RWPE2 (cell line): Measurements from ENCODE around the gene ABHD11.

Source experiments
- ATAC-seq: fragments of 200-7000 bp; cut with Tn5 transposase; 3 replicates; pipeline ENCODE4 v1.9.1; 2021; ENCODE audit warnings: low read depth
- DNase-seq: peaks from one replicate; pipeline ENCODE4 v3.0.0-alpha.2; 2020; ENCODE audit warnings: low spot score
- H3K27ac ChIP-seq: fragments of 450-650 bp; 2 replicates; pipeline ENCODE4 v1.5.1; 2017; ENCODE audit warnings: mild to moderate bottlenecking; ENCODE audit not compliant: poor library complexity, severe bottlenecking
- H3K27me3 ChIP-seq: fragments of 250-450 bp; sonication (Bioruptor Pico); 2 replicates; pipeline ENCODE4 v1.5.1; 2021; ENCODE audit warnings: mild to moderate bottlenecking, moderate library complexity; ENCODE audit not compliant: insufficient read depth, poor library complexity, severe bottlenecking
- H3K36me3 ChIP-seq: fragments of 250-450 bp; sonication (Bioruptor Pico); 2 replicates; pipeline ENCODE4 v1.5.1; 2020; ENCODE audit warnings: low read depth, mild to moderate bottlenecking, moderate library complexity
- H3K4me1 ChIP-seq: fragments of 250-450 bp; sonication (Bioruptor Pico); 2 replicates; pipeline ENCODE4 v1.5.1; 2021; ENCODE audit warnings: mild to moderate bottlenecking, moderate library complexity; ENCODE audit not compliant: insufficient read depth, poor library complexity, severe bottlenecking
- H3K4me3 ChIP-seq: fragments of 250-450 bp; sonication (Bioruptor Pico); 2 replicates; pipeline ENCODE4 v1.5.1; 2021; ENCODE audit warnings: mild to moderate bottlenecking, moderate library complexity; ENCODE audit not compliant: severe bottlenecking
- H3K9me3 ChIP-seq: fragments of 250-450 bp; sonication (Bioruptor Pico); 2 replicates; pipeline ENCODE4 v1.5.1; 2021; ENCODE audit warnings: mild to moderate bottlenecking, moderate library complexity; ENCODE audit not compliant: severe bottlenecking
- TF ChIP-seq, protein P1 (sequence below): fragments of 450-650 bp; IDR thresholded peaks from one replicate; pipeline ENCODE4 v1.5.1; 2017; ENCODE audit warnings: mild to moderate bottlenecking, moderate library complexity; ENCODE audit not compliant: poor library complexity, severe bottlenecking

ABHD11 gene

DNA sequence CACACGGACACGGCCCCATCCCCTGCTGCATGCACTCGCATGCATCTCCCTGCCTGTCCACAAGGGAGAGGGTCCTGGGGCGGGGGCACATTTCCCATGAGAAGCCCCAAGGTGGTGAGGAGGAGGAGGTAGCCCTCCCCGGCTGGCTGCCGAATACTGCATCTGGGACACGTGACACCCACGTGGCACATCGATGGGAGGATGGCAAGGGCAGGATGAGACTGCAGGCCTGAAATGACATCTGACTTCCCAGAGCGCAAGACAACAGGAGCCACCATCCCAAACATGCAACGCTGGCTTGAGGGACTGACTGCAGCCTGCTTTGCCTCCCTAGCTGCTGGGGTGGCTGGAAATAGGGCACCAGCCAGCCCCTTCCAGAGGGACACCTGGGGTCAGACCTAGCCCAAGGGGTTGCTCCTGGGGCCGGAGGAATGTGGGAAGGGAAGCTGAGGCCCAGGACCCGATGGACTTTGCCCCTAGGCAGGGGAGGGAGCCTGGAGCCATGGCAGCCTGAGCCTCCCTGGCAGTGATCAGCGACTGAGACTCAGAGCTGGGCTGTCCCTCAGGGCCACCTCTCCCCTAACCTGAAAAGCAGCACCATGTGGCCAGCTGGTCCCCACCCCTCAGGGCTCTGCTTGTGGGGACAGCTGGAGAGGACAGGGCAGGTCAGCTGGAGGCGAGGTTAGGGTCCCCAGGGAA, 39.1 kb downstream of the ABHD11 start:
- no peak overlapping the region for H3K4me3 ChIP-seq
- TF ChIP-seq, protein P1, sequence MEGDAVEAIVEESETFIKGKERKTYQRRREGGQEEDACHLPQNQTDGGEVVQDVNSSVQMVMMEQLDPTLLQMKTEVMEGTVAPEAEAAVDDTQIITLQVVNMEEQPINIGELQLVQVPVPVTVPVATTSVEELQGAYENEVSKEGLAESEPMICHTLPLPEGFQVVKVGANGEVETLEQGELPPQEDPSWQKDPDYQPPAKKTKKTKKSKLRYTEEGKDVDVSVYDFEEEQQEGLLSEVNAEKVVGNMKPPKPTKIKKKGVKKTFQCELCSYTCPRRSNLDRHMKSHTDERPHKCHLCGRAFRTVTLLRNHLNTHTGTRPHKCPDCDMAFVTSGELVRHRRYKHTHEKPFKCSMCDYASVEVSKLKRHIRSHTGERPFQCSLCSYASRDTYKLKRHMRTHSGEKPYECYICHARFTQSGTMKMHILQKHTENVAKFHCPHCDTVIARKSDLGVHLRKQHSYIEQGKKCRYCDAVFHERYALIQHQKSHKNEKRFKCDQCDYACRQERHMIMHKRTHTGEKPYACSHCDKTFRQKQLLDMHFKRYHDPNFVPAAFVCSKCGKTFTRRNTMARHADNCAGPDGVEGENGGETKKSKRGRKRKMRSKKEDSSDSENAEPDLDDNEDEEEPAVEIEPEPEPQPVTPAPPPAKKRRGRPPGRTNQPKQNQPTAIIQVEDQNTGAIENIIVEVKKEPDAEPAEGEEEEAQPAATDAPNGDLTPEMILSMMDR: no peak
- no peaks in the 10 kb centered on the region for H3K27me3 ChIP-seq
- peaks cover 67% of the 10 kb centered on the region for H3K36me3 ChIP-seq
- no peaks in the 10 kb centered on the region for H3K4me1 ChIP-seq
- DNase-seq (no peak), ATAC-seq (no peak; the same call in 2 of the 3 replicates)
- H3K9me3 ChIP-seq: no peaks in the 10 kb centered on the region
- H3K27ac ChIP-seq: no peak overlapping the region

DNA sequence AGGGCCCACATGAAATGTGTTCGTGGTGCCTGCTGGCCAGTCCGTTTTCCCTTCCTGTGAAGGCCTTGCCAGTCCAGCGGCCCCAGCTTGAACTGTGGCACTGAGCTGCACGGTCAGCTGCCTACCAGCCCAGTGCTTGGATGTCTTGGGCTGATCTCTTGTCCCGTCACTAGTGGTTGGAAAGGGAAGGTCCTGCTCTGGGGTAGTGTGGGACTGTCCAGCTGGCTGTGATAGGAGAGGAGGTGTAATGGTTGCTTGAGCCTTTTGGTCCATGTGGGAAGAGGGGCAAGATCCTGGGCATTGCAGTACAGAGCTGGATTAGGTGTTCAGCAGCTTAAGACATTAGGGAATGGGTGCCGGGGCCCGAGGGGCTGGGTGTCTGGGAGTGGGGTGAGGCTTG, 40.2 kb downstream of the ABHD11 start:
- no peaks in the 10 kb centered on the region for H3K27me3 ChIP-seq
- H3K27ac ChIP-seq: no peak overlapping the region
- H3K9me3 ChIP-seq: no peaks in the 10 kb centered on the region
- peaks cover 70% of the 10 kb centered on the region for H3K36me3 ChIP-seq
- TF ChIP-seq, protein P1: no peak
- no peaks in the 10 kb centered on the region for H3K4me1 ChIP-seq
- ATAC-seq: no peak; the same call in 2 of the 3 replicates
- no peak overlapping the region for H3K4me3 ChIP-seq
- no peak for DNase-seq

DNA sequence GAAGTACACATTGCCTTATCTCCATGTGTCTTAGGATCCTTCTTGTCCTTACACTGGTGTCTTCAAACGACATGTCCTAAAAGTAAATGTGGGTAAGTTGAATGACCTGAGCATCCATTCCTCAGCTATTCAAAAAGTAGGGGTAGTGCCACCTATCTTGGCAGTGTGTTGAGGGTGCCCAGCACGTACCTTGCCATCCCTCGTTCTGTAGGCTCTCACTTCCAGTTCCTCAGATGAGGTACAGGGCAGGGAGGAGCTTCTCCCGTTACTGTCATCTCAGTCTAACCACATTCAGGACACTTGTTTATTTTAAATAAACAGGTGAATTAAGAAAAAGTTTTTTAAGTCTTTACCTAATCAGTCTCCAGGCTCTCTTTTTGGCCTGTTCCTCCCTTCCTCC, 42.2 kb downstream of the ABHD11 start:
- no peak for ATAC-seq
- TF ChIP-seq, protein P1: no peak
- Histone ChIP-seq H3K4me3 (no peak overlapping the region), H3K9me3 (no peaks in the 10 kb centered on the region), H3K27me3 (no peaks in the 10 kb centered on the region), H3K27ac (no peak overlapping the region), H3K36me3 (peaks cover 74% of the 10 kb centered on the region), H3K4me1 (no peaks in the 10 kb centered on the region)
- DNase-seq: no peak

DNA sequence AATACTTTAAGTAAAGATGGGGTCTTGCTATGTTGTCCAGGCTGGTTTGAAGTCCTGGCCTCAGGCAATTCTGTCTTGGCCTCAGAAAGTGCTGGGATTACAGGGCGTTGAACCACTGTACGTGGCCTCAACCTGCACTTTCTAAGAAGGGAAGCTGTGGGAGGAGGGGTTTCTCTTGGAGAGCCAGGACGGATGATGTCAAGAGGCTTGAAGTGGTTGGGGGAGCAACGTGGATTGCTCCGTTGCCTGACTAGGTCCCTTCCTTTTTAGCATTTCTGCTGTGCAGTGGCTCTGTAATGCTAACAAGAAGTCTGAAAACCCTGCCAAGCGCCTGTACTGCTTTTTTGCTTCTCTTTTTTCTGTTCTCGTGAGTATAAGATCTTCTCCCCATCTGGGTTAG, 48.0 kb downstream of the ABHD11 start:
- Histone ChIP-seq H3K4me1 (no peaks in the 10 kb centered on the region), H3K4me3 (no peak overlapping the region), H3K9me3 (no peaks in the 10 kb centered on the region), H3K27ac (no peak overlapping the region), H3K36me3 (peaks cover 84% of the 10 kb centered on the region), H3K27me3 (no peaks in the 10 kb centered on the region)
- TF ChIP-seq, protein P1: no peak
- DNase-seq (no peak), ATAC-seq (no peak)

DNA sequence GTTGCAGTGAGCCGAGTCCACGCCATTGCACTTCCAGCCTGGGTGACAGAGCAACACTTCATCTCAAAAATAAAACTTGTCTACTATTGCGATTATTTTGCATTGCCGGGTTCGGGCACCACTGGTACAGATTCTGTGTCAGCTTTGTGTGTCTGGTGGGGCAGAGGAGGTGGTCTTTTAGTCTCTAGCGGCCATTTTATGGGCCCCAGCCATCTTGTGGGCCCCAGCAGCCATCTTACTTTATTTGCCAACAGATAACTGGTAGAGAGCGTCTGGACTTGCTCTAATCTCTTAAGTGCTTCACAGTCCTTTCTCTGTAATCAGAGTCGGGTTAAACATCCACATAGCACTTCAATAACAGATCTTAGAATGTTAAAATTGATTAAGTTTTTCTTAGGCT, 50.3 kb downstream of the ABHD11 start:
- no peak for ATAC-seq
- DNase-seq: no peak
- Histone ChIP-seq H3K36me3 (peaks cover 62% of the 10 kb centered on the region), H3K27me3 (no peaks in the 10 kb centered on the region), H3K4me1 (no peaks in the 10 kb centered on the region), H3K27ac (no peak overlapping the region), H3K4me3 (no peak overlapping the region), H3K9me3 (no peaks in the 10 kb centered on the region)
- TF ChIP-seq, protein P1: no peak
